ENCODE measurements around the gene SBNO2. TPM values are rescaled to one million over a fixed set of nuclear protein-coding genes. Genes with fewer than 3 reads are reported as not detected.
A peak's percentile ranks its signal among the peaks of the same experiment; 100 is the strongest.
"Not testable (repeated sequence)": the region's sequence is repeated elsewhere in the genome, so short reads cannot be mapped to it uniquely, and the experiment has no call there.

The SBNO2 gene
- total RNA-seq, 1 experiment from 2014 or later, result 97.8 TPM

GRCh38 chr19:1214299-1214861 is 40.3 kb upstream of the SBNO2 start:
- intact Hi-C loops (cut with micrococcal nuclease; ENCODE audit: unreplicated experiment), result no loop called here
- Mint-ChIP-seq H3K27me3 (ENCODE audit: unreplicated experiment) (no peaks in the 10 kb centered on the region), H3K27ac (ENCODE audit: unreplicated experiment) (no peak overlapping the region), H3K4me3 (ENCODE audit: low read depth, unreplicated experiment) (no peak overlapping the region), H3K36me3 (ENCODE audit: insufficient read depth, unreplicated experiment) (peaks cover 15% of the 10 kb centered on the region), H3K9me3 (ENCODE audit: low read depth, unreplicated experiment) (no peaks in the 10 kb centered on the region), H3K4me1 (ENCODE audit: low read depth, unreplicated experiment) (no peaks in the 10 kb centered on the region)
- TF ChIP-seq CTCF (IDR thresholded peaks at IDR 0.05; ENCODE audit: unreplicated experiment), result no peak
- CTCF ChIA-PET, result no interaction called here
- no TSS peak for BruUV-seq (replicated peaks)
- DNase-seq, result no peak

GRCh38 chr19:1213391-1214286 is 39.6 kb upstream of the SBNO2 start:
- H3K9me3 Mint-ChIP-seq (ENCODE audit: low read depth, unreplicated experiment), result no peaks in the 10 kb centered on the region
- intact Hi-C loops (cut with micrococcal nuclease; ENCODE audit: unreplicated experiment), result no loop called here
- TF ChIP-seq CTCF (IDR thresholded peaks at IDR 0.05; ENCODE audit: unreplicated experiment), result no peak
- no peak overlapping the region for H3K4me3 Mint-ChIP-seq (ENCODE audit: low read depth, unreplicated experiment)
- peaks cover 22% of the 10 kb centered on the region for H3K36me3 Mint-ChIP-seq (ENCODE audit: insufficient read depth, unreplicated experiment)
- DNase-seq, result no peak
- BruUV-seq (replicated peaks), result no TSS peak
- H3K27me3 Mint-ChIP-seq (ENCODE audit: unreplicated experiment), result no peaks in the 10 kb centered on the region
- H3K27ac Mint-ChIP-seq (ENCODE audit: unreplicated experiment), result no peak overlapping the region
- no peaks in the 10 kb centered on the region for H3K4me1 Mint-ChIP-seq (ENCODE audit: low read depth, unreplicated experiment)
- CTCF ChIA-PET, result no interaction called here

GRCh38 chr19:1211494-1212234 is 37.6 kb upstream of the SBNO2 start:
- Mint-ChIP-seq H3K4me1 (ENCODE audit: low read depth, unreplicated experiment) (no peaks in the 10 kb centered on the region), H3K9me3 (ENCODE audit: low read depth, unreplicated experiment) (no peaks in the 10 kb centered on the region), H3K4me3 (ENCODE audit: low read depth, unreplicated experiment) (no peak overlapping the region), H3K27me3 (ENCODE audit: unreplicated experiment) (no peaks in the 10 kb centered on the region), H3K36me3 (ENCODE audit: insufficient read depth, unreplicated experiment) (peaks cover 42% of the 10 kb centered on the region), H3K27ac (ENCODE audit: unreplicated experiment) (no peak overlapping the region)
- intact Hi-C loops (cut with micrococcal nuclease; ENCODE audit: unreplicated experiment), result no loop called here
- TF ChIP-seq CTCF (IDR thresholded peaks at IDR 0.05; ENCODE audit: unreplicated experiment), result no peak
- BruUV-seq (replicated peaks), result no TSS peak
- no peak for DNase-seq
- CTCF ChIA-PET, result no interaction called here

GRCh38 chr19:1210227-1210538 is 36.1 kb upstream of the SBNO2 start:
- H3K27me3 Mint-ChIP-seq (ENCODE audit: unreplicated experiment), result no peaks in the 10 kb centered on the region
- DNase-seq, result no peak
- no peak for TF ChIP-seq CTCF (IDR thresholded peaks at IDR 0.05; ENCODE audit: unreplicated experiment)
- BruUV-seq (replicated peaks), result no TSS peak
- CTCF ChIA-PET, result no interaction called here
- H3K36me3 Mint-ChIP-seq (ENCODE audit: insufficient read depth, unreplicated experiment), result peaks cover 51% of the 10 kb centered on the region
- intact Hi-C loops (cut with micrococcal nuclease; ENCODE audit: unreplicated experiment), result no loop called here
- no peak overlapping the region for H3K27ac Mint-ChIP-seq (ENCODE audit: unreplicated experiment)
- no peaks in the 10 kb centered on the region for H3K9me3 Mint-ChIP-seq (ENCODE audit: low read depth, unreplicated experiment)
- H3K4me1 Mint-ChIP-seq (ENCODE audit: low read depth, unreplicated experiment), result no peaks in the 10 kb centered on the region
- no peak overlapping the region for H3K4me3 Mint-ChIP-seq (ENCODE audit: low read depth, unreplicated experiment)

- Mint-ChIP-seq H3K36me3 (ENCODE audit: insufficient read depth, unreplicated experiment) (peaks cover 53% of the 10 kb centered on the region), H3K4me3 (ENCODE audit: low read depth, unreplicated experiment) (peak overlapping the region; percentile 34)
- intact Hi-C loops (cut with micrococcal nuclease; ENCODE audit: unreplicated experiment); H3K27me3 Mint-ChIP-seq (ENCODE audit: unreplicated experiment); BruUV-seq (replicated peaks); H3K4me1 Mint-ChIP-seq (ENCODE audit: low read depth, unreplicated experiment); CTCF ChIA-PET; H3K9me3 Mint-ChIP-seq (ENCODE audit: low read depth, unreplicated experiment); DNase-seq; H3K27ac Mint-ChIP-seq (ENCODE audit: unreplicated experiment): not testable (repeated sequence)
Measured at GRCh38 chr19:1208830-1209229, 34.8 kb upstream of the SBNO2 start.
